Renal cortex interstitium (tissue), 11 donors: ENCODE results near the gene ZNF837. TPM values are rescaled to one million over a fixed set of nuclear protein-coding genes. Genes with fewer than 3 reads are reported as not detected.
A peak's percentile ranks its signal among the peaks of the same experiment; 100 is the strongest.

Experiments
- DNase-seq, 11 donors: peaks; one replicate each; pipeline ENCODE4 v3.0.0-alpha.2; 2013; ENCODE audit warnings: low read depth in 9 of 11, low spot score in 4 of 11; ENCODE audit errors: extremely low read depth in 1 of 11
- polyA plus RNA-seq, 3 donors: library from polyadenylated mRNA; unstranded; fragments of 120-200 nt; gene quantifications; one replicate each; pipeline ENCODE4 v1.2.1, GENCODE V29; 2013; ENCODE audit not compliant: insufficient read length in 3 of 3

The ZNF837 gene
- polyA plus RNA-seq, 3 donors: 3.3 to 6.0 (median 4.5) TPM

GRCh38 chr19:58399903-58400302 is 19.1 kb upstream of the ZNF837 start:
- no peak for DNase-seq

GRCh38 chr19:58398545-58398944 is 17.7 kb upstream of the ZNF837 start:
- DNase-seq: no peak

- DNase-seq: no peak
Measured at GRCh38 chr19:58398087-58398486, 17.3 kb upstream of the ZNF837 start.

- DNase-seq: no peak
Measured at GRCh38 chr19:58397533-58398037, 16.8 kb upstream of the ZNF837 start.

- no peak for DNase-seq
Measured at GRCh38 chr19:58396691-58397532, 16.1 kb upstream of the ZNF837 start.

- DNase-seq: no peak
Measured at GRCh38 chr19:58395979-58396627, 15.3 kb upstream of the ZNF837 start.

GRCh38 chr19:58395220-58395978 is 14.6 kb upstream of the ZNF837 start, which contains the start of gene RNF225:
RNF225 (plus strand) TSS chr19:58395656; CDS start chr19:58396090, 434 bp downstream.
- no peak for DNase-seq

GRCh38 chr19:58394821-58395219 is 14.0 kb upstream of the ZNF837 start:
- no peak for DNase-seq

- no peak for DNase-seq
Measured at GRCh38 chr19:58393725-58394033, 12.8 kb upstream of the ZNF837 start.

- DNase-seq: no peak
Measured at GRCh38 chr19:58392945-58393724, 12.3 kb upstream of the ZNF837 start.

GRCh38 chr19:58388175-58388526 is 7.3 kb upstream of the ZNF837 start:
- DNase-seq: no peak

GRCh38 chr19:58387338-58388174 is 6.7 kb upstream of the ZNF837 start:
- no peak for DNase-seq

- DNase-seq: peak; percentile 95 to 99 (median 97)
Measured at GRCh38 chr19:58386576-58387337, 5.9 kb upstream of the ZNF837 start, which contains the start of gene RPS5. RPS5 (plus strand) TSS chr19:58387269; CDS start chr19:58388138, 869 bp downstream.

GRCh38 chr19:58385891-58386575 is 5.2 kb upstream of the ZNF837 start:
- no peak for DNase-seq

GRCh38 chr19:58385313-58385890 is 4.6 kb upstream of the ZNF837 start:
- DNase-seq: no peak

GRCh38 chr19:58382997-58383603 is 2.3 kb upstream of the ZNF837 start:
- DNase-seq: no peak
